Mesendoderm (in vitro differentiated cells): ENCODE measurements around the gene ABR.

Source experiments
- DNase-seq: peaks from one replicate; pipeline ENCODE4 v3.0.0; 2013
- H2AK5ac ChIP-seq: 2 replicates; pipeline ENCODE4 v1.6.1; 2013; ENCODE audit warnings: low read length, inconsistent platforms
- H2BK120ac ChIP-seq: 2 replicates; pipeline ENCODE4 v1.6.1; 2013; ENCODE audit warnings: low read depth, mild to moderate bottlenecking, low read length, moderate library complexity, mixed read lengths
- H2BK15ac ChIP-seq: replicated peaks from 2 replicates; pipeline ENCODE4 v1.6.1; 2013; ENCODE audit warnings: low read depth, mild to moderate bottlenecking, moderate library complexity
- H2BK5ac ChIP-seq: 2 replicates; pipeline ENCODE4 v1.6.1; 2013; ENCODE audit warnings: low read length, inconsistent platforms
- H3K18ac ChIP-seq: 2 replicates; pipeline ENCODE4 v1.6.1; 2013; ENCODE audit warnings: mild to moderate bottlenecking, low read length, mixed read lengths
- H3K23ac ChIP-seq: one replicate; pipeline ENCODE4 v1.6.1; 2013; ENCODE audit warnings: low read length
- H3K27ac ChIP-seq: 2 replicates; pipeline ENCODE4 v1.5.1; 2013; ENCODE audit warnings: low read depth, mild to moderate bottlenecking, inconsistent platforms, low read length, moderate library complexity
- H3K27me3 ChIP-seq: 2 replicates; pipeline ENCODE4 v1.6.1; 2013; ENCODE audit warnings: low read length, control low read depth, mild to moderate bottlenecking, inconsistent platforms; ENCODE audit not compliant: insufficient read depth, poor library complexity
- H3K36me3 ChIP-seq: 2 replicates; pipeline ENCODE4 v1.6.1; 2013; ENCODE audit warnings: low read length, inconsistent platforms; ENCODE audit not compliant: control insufficient read depth, insufficient read depth
- H3K4ac ChIP-seq: one replicate; pipeline ENCODE4 v1.6.1; 2013; ENCODE audit warnings: low read depth, mild to moderate bottlenecking, low read length, moderate library complexity
- H3K4me1 ChIP-seq: 2 replicates; pipeline ENCODE4 v1.6.1; 2013; ENCODE audit warnings: low read depth, low read length, inconsistent platforms; ENCODE audit not compliant: control insufficient read depth
- H3K4me2 ChIP-seq: 2 replicates; pipeline ENCODE4 v1.6.1; 2013; ENCODE audit warnings: low read length
- H3K4me3 ChIP-seq: 2 replicates; pipeline ENCODE4 v1.5.1; 2013; ENCODE audit warnings: mild to moderate bottlenecking, low read length
- H3K56ac ChIP-seq: one replicate; pipeline ENCODE4 v1.6.1; 2013; ENCODE audit warnings: low read length
- H3K79me1 ChIP-seq: 2 replicates; pipeline ENCODE4 v1.6.1; 2013; ENCODE audit warnings: low read length, inconsistent platforms
- H3K79me2 ChIP-seq: 2 replicates; pipeline ENCODE4 v1.6.1; 2013; ENCODE audit warnings: mild to moderate bottlenecking, low read length; ENCODE audit not compliant: control insufficient read depth, insufficient read depth
- H3K9ac ChIP-seq: 2 replicates; pipeline ENCODE4 v1.6.1; 2013; ENCODE audit warnings: low read length, inconsistent platforms
- H4K5ac ChIP-seq: one replicate; pipeline ENCODE4 v1.6.1; 2013; ENCODE audit warnings: low read length
- H4K8ac ChIP-seq: one replicate; pipeline ENCODE4 v1.6.1; 2013; ENCODE audit warnings: low read depth, mild to moderate bottlenecking, control low read depth, low read length, moderate library complexity
- WGBS: extraction: QIAGEN DNeasy Blood & Tissue Kit; methylation state at CpG from one replicate; pipeline ENCODE4 v1.1.7; 2013; ENCODE audit warnings: low lambda C conversion rate, missing lambda C conversion rate; ENCODE audit not compliant: insufficient coverage; ENCODE audit errors: extremely low coverage; 5-methylcytosine and 5-hydroxymethylcytosine counted together

The ABR gene

DNA sequence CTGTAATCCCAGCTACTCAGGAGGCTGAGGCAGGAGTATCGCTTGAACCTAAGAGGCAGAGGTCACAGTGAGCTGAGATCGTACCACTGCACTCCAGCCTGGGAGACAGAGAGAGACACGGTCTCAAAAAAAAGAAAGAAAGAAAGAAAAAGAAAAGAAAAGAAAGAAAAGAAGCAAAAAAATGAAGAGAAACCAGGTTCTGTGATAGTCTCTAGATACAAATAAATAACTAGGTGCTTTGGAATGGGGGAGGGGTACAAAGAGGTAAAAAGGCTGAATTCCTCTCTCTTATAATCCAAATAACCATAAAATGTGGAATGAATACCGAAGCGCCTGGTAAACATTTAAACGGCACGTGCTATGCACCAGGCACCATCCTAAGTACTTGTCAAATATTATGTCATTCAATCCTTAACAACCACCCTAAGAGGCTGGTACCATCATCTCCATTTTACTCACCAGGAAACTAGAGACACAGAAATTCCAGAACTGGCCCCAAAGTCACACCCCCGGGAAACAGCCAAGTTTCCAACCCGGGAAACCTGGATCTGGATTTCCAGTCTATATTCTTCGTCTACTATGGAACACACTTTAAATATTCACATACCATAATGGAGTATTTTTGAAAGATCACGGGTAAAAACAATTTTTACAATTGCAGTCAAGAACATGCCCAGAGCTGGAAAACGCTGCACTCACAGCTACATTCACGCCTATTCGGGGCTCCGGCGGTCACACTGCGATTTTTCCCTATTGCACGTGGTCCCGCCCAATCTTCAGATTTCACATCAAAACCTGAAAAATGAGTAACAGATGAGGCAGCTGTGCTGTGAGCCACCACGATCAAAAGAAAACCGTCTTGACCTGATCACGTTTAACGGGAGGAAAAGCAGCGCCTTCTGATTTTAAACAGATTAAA lies 210.7 kb downstream of the ABR start:
- no peak overlapping the region for H3K4me3 ChIP-seq

DNA sequence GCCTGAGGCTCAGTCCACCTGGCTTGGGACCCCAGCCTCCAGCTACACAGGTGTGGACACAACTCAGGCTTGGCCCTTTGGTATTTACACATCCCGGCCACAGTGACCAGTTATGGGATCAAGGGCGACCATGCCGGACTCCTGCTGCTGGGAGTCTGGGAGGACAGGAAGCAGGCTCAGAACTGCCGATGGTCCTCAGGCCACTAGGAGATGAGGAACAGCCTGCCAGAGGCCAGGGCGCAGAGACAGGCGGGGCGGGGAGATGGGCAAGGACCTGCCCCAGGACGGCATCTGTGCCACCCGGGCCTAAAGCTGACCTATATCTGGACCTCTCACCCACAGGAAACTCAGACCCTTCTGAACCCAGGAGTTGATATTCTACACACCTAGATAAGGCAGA lies 212.7 kb downstream of the ABR start:
- H3K36me3 ChIP-seq = no peaks in the 10 kb centered on the region

More for the DNA sequence above, 210.7 kb downstream of the ABR start:
- H3K36me3 ChIP-seq = no peaks in the 10 kb centered on the region
- H2BK120ac ChIP-seq = no peak overlapping the region
- no peak for DNase-seq
- H3K18ac ChIP-seq = peak overlapping the region; percentile 22
- no peak overlapping the region for H3K4ac ChIP-seq
- no peak overlapping the region for H3K56ac ChIP-seq
- no peak overlapping the region for H3K23ac ChIP-seq
- peaks cover under 1% of the 10 kb centered on the region for H3K79me1 ChIP-seq
- H3K27me3 ChIP-seq = no peaks in the 10 kb centered on the region
- H2AK5ac ChIP-seq = no peak overlapping the region
- H3K4me2 ChIP-seq = no peak overlapping the region
- no peak overlapping the region for H4K8ac ChIP-seq
- H3K4me1 ChIP-seq = peaks cover 24% of the 10 kb centered on the region
- peak overlapping the region; percentile 41 for H3K9ac ChIP-seq
- H2BK15ac ChIP-seq = no peak overlapping the region
- WGBS = no CpG with 5 or more reads among the region's 24 CpGs
- H2BK5ac ChIP-seq = no peak overlapping the region
- peaks cover 94% of the 10 kb centered on the region for H3K79me2 ChIP-seq
- H3K27ac ChIP-seq = no peak overlapping the region
- no peak overlapping the region for H4K5ac ChIP-seq

GRCh38 chr17:965311-965989 lies 214.3 kb downstream of the ABR start:
- H3K27ac ChIP-seq = peak overlapping the region; percentile 92
- peak overlapping the region; percentile 97 for H2BK5ac ChIP-seq
- no CpG with 5 or more reads among the region's 12 CpGs for WGBS
- DNase-seq = peak; percentile 99
- H3K36me3 ChIP-seq = no peaks in the 10 kb centered on the region
- no peak overlapping the region for H3K23ac ChIP-seq
- no peak overlapping the region for H2AK5ac ChIP-seq
- peak overlapping the region; percentile 72 for H3K4ac ChIP-seq
- H2BK120ac ChIP-seq = no peak overlapping the region
- no peak overlapping the region for H2BK15ac ChIP-seq
- peaks cover 2% of the 10 kb centered on the region for H3K79me1 ChIP-seq
- no peak overlapping the region for H4K8ac ChIP-seq
- H3K9ac ChIP-seq = peak overlapping the region; percentile 72
- peaks cover 28% of the 10 kb centered on the region for H3K4me1 ChIP-seq
- peak overlapping the region; percentile 72 for H4K5ac ChIP-seq
- no peaks in the 10 kb centered on the region for H3K27me3 ChIP-seq
- H3K4me3 ChIP-seq = no peak overlapping the region
- peak overlapping the region; percentile 13 for H3K18ac ChIP-seq
- peak overlapping the region; percentile 10 for H3K4me2 ChIP-seq
- H3K79me2 ChIP-seq = peaks cover 89% of the 10 kb centered on the region
- peak overlapping the region; percentile 91 for H3K56ac ChIP-seq

More for the DNA sequence above, 212.7 kb downstream of the ABR start:
- WGBS = no CpG with 5 or more reads among the region's 9 CpGs
- Histone ChIP-seq H3K4me2 (no peak overlapping the region), H3K9ac (no peak overlapping the region), H4K8ac (no peak overlapping the region), H2BK5ac (no peak overlapping the region), H3K27me3 (no peaks in the 10 kb centered on the region), H3K27ac (peak overlapping the region; percentile 9), H3K4me3 (no peak overlapping the region), H3K4ac (no peak overlapping the region), H3K23ac (no peak overlapping the region), H3K18ac (peak overlapping the region; percentile 44), H2BK15ac (no peak overlapping the region), H3K4me1 (peaks cover 28% of the 10 kb centered on the region), H4K5ac (no peak overlapping the region), H3K56ac (no peak overlapping the region), H2BK120ac (no peak overlapping the region), H3K79me1 (peaks cover 2% of the 10 kb centered on the region), H2AK5ac (no peak overlapping the region), H3K79me2 (peaks cover 91% of the 10 kb centered on the region)
- DNase-seq = no peak

DNA sequence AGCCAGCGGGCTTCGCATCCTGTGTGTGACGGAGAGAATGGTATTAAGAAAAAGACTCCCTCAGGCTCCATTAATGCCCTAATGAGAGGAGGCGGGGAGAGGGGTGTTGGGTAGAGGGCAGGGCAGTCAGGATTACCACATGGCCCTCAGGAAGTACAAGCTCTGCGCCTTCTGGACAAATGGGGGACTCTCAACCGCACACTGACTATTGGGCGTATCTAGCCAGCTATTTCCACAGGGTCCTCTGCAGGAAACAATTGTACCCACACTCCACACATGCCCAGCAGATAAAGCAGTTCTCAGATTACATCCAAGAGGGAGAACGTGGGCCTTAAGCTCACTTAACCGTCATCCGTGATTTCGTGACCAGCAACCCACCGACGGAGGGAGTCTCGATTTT lies 214.9 kb downstream of the ABR start:
- H2BK120ac ChIP-seq = peak overlapping the region; percentile 30
- peak overlapping the region; percentile 13 for H3K18ac ChIP-seq
- peak overlapping the region; percentile 91 for H3K56ac ChIP-seq
- H2BK5ac ChIP-seq = peak overlapping the region; percentile 97
- H3K4me3 ChIP-seq = no peak overlapping the region
- peaks cover 2% of the 10 kb centered on the region for H3K79me1 ChIP-seq
- no CpG with 5 or more reads among the region's 14 CpGs for WGBS
- no peak for DNase-seq
- H3K27ac ChIP-seq = peak overlapping the region; percentile 92
- H4K8ac ChIP-seq = no peak overlapping the region
- peak overlapping the region; percentile 72 for H3K9ac ChIP-seq
- H3K4me2 ChIP-seq = peak overlapping the region; percentile 10
- peak overlapping the region; percentile 72 for H4K5ac ChIP-seq
- peaks cover 24% of the 10 kb centered on the region for H3K4me1 ChIP-seq
- no peak overlapping the region for H2BK15ac ChIP-seq
- H3K23ac ChIP-seq = peak overlapping the region; percentile 90
- H2AK5ac ChIP-seq = peak overlapping the region; percentile 35
- peak overlapping the region; percentile 72 for H3K4ac ChIP-seq
- no peaks in the 10 kb centered on the region for H3K36me3 ChIP-seq
- H3K27me3 ChIP-seq = no peaks in the 10 kb centered on the region
- H3K79me2 ChIP-seq = peaks cover 88% of the 10 kb centered on the region

- Histone ChIP-seq H2BK15ac (no peak overlapping the region), H4K5ac (no peak overlapping the region), H2BK120ac (peak overlapping the region; percentile 64), H3K9ac (peak overlapping the region; percentile 10), H2BK5ac (no peak overlapping the region), H3K23ac (peak overlapping the region; percentile 11), H3K36me3 (no peaks in the 10 kb centered on the region), H4K8ac (no peak overlapping the region), H2AK5ac (no peak overlapping the region), H3K4me1 (peaks cover 17% of the 10 kb centered on the region), H3K27ac (peak overlapping the region; percentile 11), H3K18ac (peak overlapping the region; percentile 68), H3K4me2 (no peak overlapping the region), H3K4ac (peak overlapping the region; percentile 41), H3K4me3 (no peak overlapping the region), H3K56ac (peak overlapping the region; percentile 49), H3K79me1 (peaks cover 9% of the 10 kb centered on the region), H3K27me3 (no peaks in the 10 kb centered on the region), H3K79me2 (peaks cover 82% of the 10 kb centered on the region)
- WGBS = no CpG with 5 or more reads among the region's 11 CpGs
- DNase-seq = no peak
Observed at GRCh38 chr17:962670-963069, 217.1 kb downstream of the ABR start.
